HG03025 (cell line): ENCODE results near the gene TWNK.

Experiments
- ATAC-seq: cut with Tn5 transposase; IDR thresholded peaks from one replicate; pipeline ENCODE4 v1.9.1; 2021; ENCODE audit warnings: mild to moderate bottlenecking, moderate library complexity; ENCODE audit not compliant: unreplicated experiment, low FRiP score

TWNK gene

GRCh38 chr10:100993986-100994708 lies 6.8 kb downstream of the TWNK start:
- no peak for ATAC-seq

GRCh38 chr10:100995181-100995580 lies 7.8 kb downstream of the TWNK start:
- no peak for ATAC-seq

DNA sequence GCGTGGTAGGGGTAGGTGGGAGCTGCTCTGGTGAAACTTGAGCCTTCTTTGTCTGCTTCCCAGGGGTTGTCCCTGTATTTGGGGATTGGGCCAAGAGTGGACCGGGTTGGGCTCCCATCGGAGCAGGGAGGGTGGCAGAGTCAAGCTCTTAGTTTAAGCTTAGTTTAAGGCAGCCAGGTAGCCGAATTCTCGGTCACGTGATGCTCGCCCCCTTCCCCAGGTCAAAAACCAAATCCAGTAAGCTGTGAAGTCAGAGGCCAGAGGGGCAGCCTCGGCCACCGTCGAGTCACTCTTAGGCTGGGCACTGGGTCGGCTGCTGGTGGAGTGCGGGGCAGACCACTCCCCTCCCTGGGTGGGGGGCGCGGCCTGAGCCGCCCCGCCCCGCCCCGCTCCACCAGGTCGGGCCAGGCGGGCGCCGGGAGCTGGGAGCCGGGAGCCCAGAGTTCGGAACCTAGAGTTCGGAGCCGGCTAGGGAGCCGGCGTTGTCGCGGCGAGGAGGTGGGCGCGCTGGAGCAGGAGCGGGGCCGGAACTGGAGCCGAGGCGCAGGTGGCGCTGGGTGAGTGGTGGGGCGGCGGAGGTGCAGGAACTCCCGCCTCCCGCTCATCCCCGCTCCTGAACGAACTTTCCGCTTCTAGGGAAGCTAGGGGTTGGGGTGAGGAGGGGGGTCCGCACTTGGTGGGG lies 9.5 kb downstream of the TWNK start:
- ATAC-seq: no peak

DNA sequence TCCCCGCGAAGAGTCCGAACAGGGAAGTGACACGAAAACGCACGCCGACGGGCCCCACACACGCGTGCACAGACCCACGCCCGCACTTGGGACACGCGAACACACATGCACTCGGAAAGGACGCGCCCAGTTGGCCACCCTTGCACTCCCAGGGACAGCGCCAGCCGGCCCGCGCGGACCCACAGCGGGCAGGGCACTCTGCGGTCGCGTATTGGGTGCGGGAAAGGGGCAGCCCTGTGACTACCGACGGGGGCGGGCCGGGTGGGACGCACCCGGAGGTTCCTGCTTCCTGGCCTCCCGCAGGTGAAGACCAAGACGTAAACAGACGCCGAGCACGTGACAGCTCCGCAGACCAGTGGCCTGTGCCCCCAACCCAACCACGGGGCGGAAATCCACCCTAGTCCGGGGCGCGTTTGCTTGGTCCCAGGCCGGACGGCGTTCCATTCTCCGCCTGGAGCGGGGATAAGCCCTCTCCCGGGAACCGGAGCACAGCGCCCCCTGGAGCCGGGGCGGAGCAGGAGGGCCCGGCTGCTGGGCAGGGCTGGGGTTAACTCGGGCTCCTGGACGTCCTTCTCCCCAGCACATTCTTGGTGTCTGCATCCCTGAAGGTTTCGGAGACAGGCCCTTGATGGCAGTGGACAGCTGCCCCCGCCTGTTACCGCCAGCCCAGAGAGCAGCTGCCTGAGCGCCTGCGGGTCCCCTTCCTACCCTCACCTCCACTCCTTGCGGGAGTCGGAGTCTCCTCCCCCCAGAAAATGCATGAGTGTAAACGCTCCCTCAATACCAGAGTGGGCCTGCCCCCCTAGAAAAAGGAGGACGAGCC lies 10.2 kb downstream of the TWNK start:
- ATAC-seq: peak; percentile 40

- no peak for ATAC-seq
These were observed 11.0 kb downstream of the TWNK start for GRCh38 chr10:100998183-100998990.

DNA sequence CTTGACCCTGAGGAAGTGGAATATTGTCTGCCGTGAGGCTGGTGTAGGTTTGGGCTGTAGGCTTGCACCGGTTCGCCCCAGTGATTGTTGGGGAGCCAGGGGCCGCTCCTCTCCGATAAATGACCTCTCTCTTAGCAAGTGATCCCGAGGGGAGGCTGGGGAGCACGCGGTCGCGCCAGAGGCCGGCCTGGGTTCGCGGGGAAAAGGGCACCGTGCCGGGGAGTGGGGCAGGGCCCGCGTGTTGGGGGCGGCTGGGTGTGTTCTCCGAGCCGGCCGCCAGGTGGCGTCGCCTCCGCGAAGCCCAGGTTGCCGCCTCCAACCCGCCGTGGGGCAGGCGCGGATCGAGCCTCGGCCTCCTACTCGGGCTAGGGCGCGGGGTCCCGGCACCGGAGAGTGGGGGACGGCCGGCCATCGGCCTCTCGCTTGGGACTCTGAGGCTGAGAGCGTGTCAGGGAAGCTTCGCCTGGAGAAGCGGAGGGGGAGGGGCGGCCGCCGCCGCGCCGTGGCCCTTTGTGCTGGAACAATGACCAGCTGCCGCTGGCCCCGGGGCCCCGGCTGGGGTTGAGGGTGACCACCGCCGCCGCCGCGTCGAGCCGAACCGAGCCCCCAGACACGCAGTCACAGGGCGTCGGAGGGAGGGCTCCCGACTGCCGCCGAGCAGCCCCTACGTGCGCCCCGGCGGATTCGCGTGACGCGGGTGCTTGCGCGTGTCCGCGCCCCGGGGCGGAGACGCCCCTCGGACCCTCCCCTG lies 11.8 kb downstream of the TWNK start:
- ATAC-seq: peak; percentile 40

DNA sequence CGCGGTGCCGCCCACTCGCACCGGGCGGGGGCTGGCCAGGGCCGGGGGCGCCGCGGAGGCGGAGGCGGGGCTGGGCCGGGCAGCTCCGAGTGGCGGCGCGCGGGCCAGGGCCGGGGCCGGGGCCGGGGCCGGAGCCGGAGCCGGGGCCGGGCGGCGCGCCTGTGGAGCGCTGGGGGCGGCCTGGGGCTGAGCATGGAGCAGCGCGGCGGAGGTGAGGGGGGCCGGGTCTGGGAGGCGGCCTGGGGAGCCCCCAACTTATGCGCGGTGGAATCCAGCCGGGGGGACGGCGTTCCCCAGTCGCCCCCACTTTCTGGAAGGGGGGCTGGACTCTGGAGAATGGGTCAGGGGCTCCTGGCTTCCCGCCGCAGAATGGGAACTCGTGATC lies 12.4 kb downstream of the TWNK start, which contains the start of gene LZTS2:
Gene LZTS2, plus strand, starts transcription at position 67 of the 385 bp plus-strand sequence. CDS start 2,731 bp downstream, outside the sequence.
- ATAC-seq: no peak

DNA sequence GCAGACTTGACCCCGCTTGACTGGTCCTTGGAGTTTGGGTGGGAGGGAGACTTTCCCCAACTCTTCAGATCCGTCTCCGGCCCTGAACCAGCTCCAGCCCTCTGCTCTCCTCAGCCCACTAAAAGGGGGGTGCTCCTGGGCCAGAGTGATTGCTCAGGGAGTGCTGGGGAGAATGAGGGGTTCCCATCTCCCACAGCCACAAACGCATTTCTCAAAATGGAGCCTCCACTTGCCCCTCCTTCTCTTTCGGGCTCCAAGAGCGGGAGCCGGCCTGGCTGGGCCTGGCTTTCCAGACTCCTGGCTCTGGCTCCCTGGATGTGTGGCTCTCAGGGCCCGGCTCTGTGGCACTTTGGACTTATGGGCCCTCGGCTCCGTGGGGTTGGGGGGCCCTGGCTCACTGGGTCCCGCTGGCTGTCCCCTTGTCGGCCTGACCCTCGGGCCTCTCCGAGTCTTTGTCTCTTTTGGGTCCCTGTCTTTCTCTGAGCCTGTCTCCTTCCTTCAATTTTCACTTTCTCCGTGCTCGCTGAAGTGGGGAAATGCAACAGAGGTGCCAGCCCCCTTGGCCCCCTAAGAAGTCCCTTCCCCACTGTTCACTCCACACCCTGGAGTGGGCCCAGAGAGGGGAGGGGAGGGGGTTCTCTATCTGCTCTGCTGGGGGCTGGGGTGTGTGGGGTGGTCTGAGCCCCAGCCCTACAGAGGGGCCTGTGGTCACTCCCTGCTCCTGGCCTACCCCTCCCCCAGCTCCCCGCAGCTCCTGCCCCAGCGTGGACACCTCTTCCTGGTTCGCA lies 13.0 kb downstream of the TWNK start:
- ATAC-seq: no peak

DNA sequence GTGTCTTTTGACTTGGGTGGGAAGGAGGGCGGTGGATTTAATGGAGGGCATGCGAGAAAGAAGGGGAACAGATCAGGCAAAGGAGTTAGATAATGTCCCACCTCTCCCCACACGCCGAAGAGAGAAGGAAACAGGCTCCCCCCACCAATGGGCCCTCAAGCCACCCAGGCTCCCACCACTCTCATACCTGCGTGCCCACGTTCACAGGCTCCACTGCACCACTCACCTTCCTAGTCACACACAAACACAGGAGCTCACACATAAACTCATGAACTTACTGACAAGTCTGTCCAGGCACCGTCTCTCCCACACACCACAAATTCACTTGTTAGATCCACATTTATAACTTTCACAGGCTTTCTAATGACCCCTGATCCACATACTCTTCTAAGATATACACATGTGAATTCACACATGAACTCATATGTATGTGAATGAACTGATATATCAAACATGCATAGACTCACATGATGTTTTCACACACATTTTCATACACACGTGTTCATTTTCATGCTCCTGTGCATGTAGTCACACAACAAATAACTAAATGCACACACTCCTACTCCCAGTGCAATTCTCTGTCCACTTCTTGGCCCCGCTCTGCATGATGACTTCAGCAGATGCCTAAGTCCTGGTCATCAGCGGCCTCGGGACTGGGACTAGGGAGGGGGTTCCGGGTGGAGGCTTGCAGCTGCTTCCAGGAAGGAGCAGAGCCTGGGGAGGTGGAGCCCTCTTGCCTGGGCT lies 13.7 kb downstream of the TWNK start:
- ATAC-seq: no peak

DNA sequence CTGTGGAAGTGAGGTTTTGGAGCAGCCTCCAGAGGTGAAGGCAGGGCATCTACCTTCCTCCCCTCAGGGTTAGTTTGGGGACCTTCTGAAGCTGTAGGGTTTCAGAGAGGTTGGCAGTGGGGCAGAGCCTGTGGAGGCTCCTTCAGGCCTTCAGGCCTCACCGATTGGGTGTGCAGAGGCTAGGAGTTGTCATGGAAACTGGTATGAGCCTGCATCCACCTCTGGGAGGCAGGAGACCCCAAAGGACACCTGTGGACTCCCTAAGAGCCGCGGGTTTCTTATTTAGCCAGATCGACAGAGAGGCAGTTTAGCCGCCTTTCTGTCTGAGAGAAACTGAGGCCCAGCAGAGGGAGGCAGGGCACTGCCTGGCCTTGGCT lies 14.3 kb downstream of the TWNK start:
- no peak for ATAC-seq

DNA sequence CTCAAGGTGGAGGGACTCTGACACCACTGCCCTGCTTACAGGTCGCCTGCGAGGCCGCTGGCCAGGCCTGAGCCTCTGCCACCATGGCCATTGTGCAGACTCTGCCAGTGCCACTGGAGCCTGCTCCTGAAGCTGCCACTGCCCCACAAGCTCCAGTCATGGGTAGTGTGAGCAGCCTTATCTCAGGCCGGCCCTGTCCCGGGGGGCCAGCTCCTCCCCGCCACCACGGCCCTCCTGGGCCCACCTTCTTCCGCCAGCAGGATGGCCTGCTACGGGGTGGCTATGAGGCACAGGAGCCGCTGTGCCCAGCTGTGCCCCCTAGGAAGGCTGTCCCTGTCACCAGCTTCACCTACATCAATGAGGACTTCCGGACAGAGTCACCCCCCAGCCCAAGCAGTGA lies 15.1 kb downstream of the TWNK start:
- no peak for ATAC-seq

DNA sequence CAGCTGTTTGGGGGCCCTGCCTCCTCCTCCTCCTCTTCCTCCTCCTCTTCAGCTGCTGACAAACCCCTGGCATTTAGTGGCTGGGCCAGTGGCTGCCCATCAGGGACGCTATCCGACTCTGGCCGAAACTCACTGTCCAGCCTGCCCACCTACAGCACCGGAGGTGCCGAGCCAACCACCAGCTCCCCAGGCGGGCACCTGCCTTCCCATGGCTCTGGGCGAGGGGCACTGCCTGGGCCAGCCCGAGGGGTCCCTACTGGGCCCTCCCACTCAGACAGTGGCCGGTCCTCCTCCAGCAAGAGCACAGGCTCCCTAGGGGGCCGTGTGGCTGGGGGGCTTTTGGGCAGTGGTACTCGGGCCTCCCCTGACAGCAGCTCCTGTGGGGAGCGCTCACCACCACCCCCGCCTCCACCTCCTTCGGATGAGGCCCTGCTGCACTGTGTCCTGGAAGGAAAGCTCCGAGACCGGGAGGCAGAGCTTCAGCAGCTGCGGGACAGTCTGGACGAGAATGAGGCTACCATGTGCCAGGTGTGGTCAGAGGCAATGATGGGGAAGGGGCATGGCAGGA lies 16.4 kb downstream of the TWNK start:
- no peak for ATAC-seq

DNA sequence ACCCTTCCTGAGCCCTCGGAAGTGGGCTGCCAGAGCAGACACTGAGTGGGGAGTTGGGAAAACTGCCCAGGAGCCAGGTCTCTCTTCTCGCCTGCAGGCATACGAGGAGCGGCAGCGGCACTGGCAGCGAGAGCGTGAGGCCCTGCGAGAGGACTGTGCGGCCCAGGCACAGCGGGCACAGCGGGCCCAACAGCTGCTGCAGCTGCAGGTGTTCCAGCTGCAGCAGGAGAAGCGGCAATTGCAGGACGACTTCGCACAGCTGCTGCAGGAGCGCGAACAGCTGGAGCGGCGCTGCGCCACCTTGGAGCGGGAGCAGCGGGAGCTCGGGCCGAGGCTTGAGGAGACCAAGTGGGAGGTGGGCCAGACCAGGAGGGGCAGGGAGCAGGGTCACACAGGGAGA lies 18.0 kb downstream of the TWNK start:
- ATAC-seq: no peak

DNA sequence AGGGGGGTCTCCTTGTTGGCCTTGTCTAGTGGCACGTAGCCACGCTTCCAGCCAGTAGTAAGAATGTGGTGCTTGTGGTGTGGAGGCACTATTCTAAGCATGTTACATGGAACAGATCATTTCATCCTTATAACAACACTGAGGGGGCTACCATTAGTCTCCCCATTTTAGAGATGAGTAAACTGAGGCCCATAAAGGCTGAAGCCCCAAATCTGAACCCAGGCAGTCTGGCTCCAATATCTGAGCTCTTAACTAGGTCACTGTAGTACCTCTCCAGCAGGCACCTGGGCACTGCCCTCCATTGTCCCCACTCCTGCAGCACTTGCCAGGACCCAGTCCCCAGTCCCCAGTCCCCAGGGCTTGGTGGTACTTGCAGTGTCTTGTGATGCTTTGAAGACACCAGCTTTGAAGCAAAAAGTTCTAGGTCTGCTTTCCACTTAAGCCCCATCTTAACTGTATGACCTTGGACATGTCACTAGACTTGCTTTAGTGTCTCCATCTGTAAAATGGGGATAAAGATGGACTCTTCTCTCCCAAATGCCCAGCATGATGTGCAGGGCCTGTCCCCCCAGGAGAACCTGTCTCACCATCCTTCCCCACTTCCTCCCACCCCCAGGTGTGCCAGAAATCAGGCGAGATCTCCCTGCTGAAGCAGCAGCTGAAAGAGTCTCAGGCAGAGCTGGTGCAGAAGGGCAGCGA lies 18.7 kb downstream of the TWNK start:
- ATAC-seq: no peak

- ATAC-seq: no peak
These were observed 19.3 kb downstream of the TWNK start for GRCh38 chr10:101006593-101007098.

DNA sequence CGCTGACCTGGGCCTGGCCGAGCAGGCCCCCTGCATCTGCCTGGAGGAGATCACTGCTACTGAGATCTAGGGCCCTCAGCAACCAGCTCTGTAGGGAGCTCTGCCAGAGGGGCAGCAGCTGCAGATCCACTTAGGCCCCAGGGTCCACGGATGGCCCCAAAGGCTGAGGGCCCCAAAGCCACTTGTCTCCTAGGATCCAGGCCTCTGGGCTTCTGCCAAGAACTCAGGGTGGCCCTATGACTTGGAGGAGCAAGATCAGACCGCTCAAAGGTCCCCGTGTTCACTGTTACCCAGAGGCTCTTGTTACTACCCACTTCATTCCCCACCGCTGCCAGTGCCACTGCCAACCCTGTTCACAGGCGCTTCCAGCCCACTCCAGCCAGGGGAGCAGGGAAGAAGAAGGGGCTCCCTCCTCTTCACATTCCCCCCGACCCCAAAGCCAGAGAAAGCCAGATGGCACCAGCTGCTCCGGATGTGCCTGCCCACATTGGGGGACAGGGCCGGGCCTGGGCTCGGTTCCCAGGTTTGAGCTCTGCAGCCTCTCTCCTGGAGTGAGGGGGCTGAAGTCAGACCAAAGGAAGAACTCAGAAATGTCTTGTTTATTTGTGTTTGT lies 19.9 kb downstream of the TWNK start:
- ATAC-seq: no peak
